DND-41 (cell line): ENCODE data around the gene ABCC4.

Experiments
- ATAC-seq: fragments of 200-7000 bp; cut with Tn5 transposase; 3 replicates; pipeline ENCODE4 v1.9.1; 2021; ENCODE audit warnings: low read depth; ENCODE audit not compliant: insufficient read depth
- DNase-seq: peaks from one replicate; pipeline ENCODE4 v3.0.0-alpha.2; 2020
- H2AFZ ChIP-seq: 2 replicates; pipeline ENCODE4 v1.6.0; 2012; ENCODE audit warnings: low read depth, low read length
- H3K27ac ChIP-seq: 2 replicates; pipeline ENCODE4 v1.5.1; 2012; ENCODE audit warnings: low read length, inconsistent platforms
- H3K27me3 ChIP-seq: fragments of 200-600 bp; sonication (generic); 2 replicates; pipeline ENCODE4 v1.6.0; 2012; ENCODE audit warnings: low read length, mild to moderate bottlenecking, inconsistent platforms; ENCODE audit not compliant: insufficient read depth, poor library complexity
- H3K36me3 ChIP-seq: 2 replicates; pipeline ENCODE4 v1.5.1; 2012; ENCODE audit warnings: low read length, inconsistent platforms; ENCODE audit not compliant: insufficient read depth
- H3K4me1 ChIP-seq: 2 replicates; pipeline ENCODE4 v1.5.1; 2012; ENCODE audit warnings: mild to moderate bottlenecking, low read length; ENCODE audit not compliant: insufficient read depth
- H3K4me2 ChIP-seq: 2 replicates; pipeline ENCODE4 v1.6.0; 2012; ENCODE audit warnings: mild to moderate bottlenecking, moderate library complexity, low read length, inconsistent platforms; ENCODE audit not compliant: insufficient read depth
- H3K4me3 ChIP-seq, 2 experiments: fragments of 200-600 bp in 1 of 2; shearing (Covaris generic) in 1 of 2; 2 replicates each; pipeline ENCODE4 v1.5.1; 2012 to 2016; ENCODE audit warnings: inconsistent platforms in 2 of 2, low read length in 2 of 2, mild to moderate bottlenecking in 2 of 2, low read depth in 1 of 2, moderate library complexity in 1 of 2
- H3K79me2 ChIP-seq: 2 replicates; pipeline ENCODE4 v1.6.0; 2012; ENCODE audit warnings: low read length, inconsistent platforms; ENCODE audit not compliant: insufficient read depth
- H3K9ac ChIP-seq: 2 replicates; pipeline ENCODE4 v1.6.0; 2012; ENCODE audit warnings: low read depth, mild to moderate bottlenecking, inconsistent platforms, low read length, moderate library complexity
- H3K9me3 ChIP-seq: 2 replicates; pipeline ENCODE4 v1.5.1; 2012; ENCODE audit warnings: low read length, moderate library complexity, mild to moderate bottlenecking, inconsistent platforms; ENCODE audit not compliant: insufficient read depth, severe bottlenecking
- H4K20me1 ChIP-seq: 2 replicates; pipeline ENCODE4 v1.6.0; 2012; ENCODE audit warnings: low read length; ENCODE audit not compliant: insufficient read depth
- CTCF ChIP-seq: IDR thresholded peaks from 2 replicates; pipeline ENCODE4 v1.5.1; 2012; ENCODE audit warnings: borderline replicate concordance, low read length, moderate library complexity, mild to moderate bottlenecking; ENCODE audit not compliant: poor library complexity, severe bottlenecking; ENCODE audit errors: extremely low read depth
- EZH2 ChIP-seq: IDR thresholded peaks from 3 replicates; pipeline ENCODE4 v1.6.1; 2012; ENCODE audit warnings: borderline replicate concordance, low read depth, mild to moderate bottlenecking, moderate library complexity, low read length, inconsistent platforms; ENCODE audit not compliant: severe bottlenecking

The ABCC4 gene

GRCh38 chr13:95237310-95237870 lies 63.9 kb downstream of the ABCC4 start:
- DNase-seq (no peak), ATAC-seq (no peak)
- no peaks in the 10 kb centered on the region for H3K27me3 ChIP-seq
- no peak overlapping the region for H3K4me2 ChIP-seq
- no peaks in the 10 kb centered on the region for H3K79me2 ChIP-seq
- H3K4me1 ChIP-seq = no peaks in the 10 kb centered on the region
- no peaks in the 10 kb centered on the region for H3K36me3 ChIP-seq
- no peak overlapping the region for H3K4me3 ChIP-seq
- no peak for TF ChIP-seq EZH2
- no peak for TF ChIP-seq CTCF
- H3K9ac ChIP-seq = no peak overlapping the region
- H2AFZ ChIP-seq = no peak overlapping the region
- no peaks in the 10 kb centered on the region for H3K9me3 ChIP-seq
- H4K20me1 ChIP-seq = no peaks in the 10 kb centered on the region
- no peak overlapping the region for H3K27ac ChIP-seq

GRCh38 chr13:95236774-95237173 lies 64.5 kb downstream of the ABCC4 start:
- Histone ChIP-seq H3K36me3 (no peaks in the 10 kb centered on the region), H3K27me3 (no peaks in the 10 kb centered on the region), H3K4me2 (no peak overlapping the region), H3K9ac (no peak overlapping the region), H3K4me1 (no peaks in the 10 kb centered on the region), H4K20me1 (no peaks in the 10 kb centered on the region), H2AFZ (no peak overlapping the region), H3K4me3 (no peak overlapping the region), H3K27ac (no peak overlapping the region), H3K9me3 (no peaks in the 10 kb centered on the region), H3K79me2 (no peaks in the 10 kb centered on the region)
- no peak for ATAC-seq
- TF ChIP-seq CTCF (no peak), EZH2 (no peak)
- no peak for DNase-seq

- Histone ChIP-seq H3K4me1 (no peaks in the 10 kb centered on the region), H3K27ac (no peak overlapping the region), H3K36me3 (no peaks in the 10 kb centered on the region), H3K4me3 (no peak overlapping the region), H4K20me1 (no peaks in the 10 kb centered on the region), H3K9me3 (no peaks in the 10 kb centered on the region), H3K79me2 (no peaks in the 10 kb centered on the region), H3K27me3 (no peaks in the 10 kb centered on the region), H2AFZ (no peak overlapping the region), H3K9ac (no peak overlapping the region), H3K4me2 (no peak overlapping the region)
- DNase-seq = no peak
- no peak for ATAC-seq
- TF ChIP-seq CTCF = no peak
- TF ChIP-seq EZH2 = no peak
These were observed 65.3 kb downstream of the ABCC4 start for GRCh38 chr13:95235974-95236373.
